HEK293 (cell line): ENCODE data around the gene SMIM36.

Experiments used
- CTCF ChIA-PET: fragments of 350-600 bp; formaldehyde crosslinking; extraction: SDS; loops from one replicate; lab custom pipeline; 2021; ENCODE audit warnings: antibody characterized with exemption; lab: Yijun Ruan, JAX
- POLR2A ChIA-PET: fragments of 300-600 bp; formaldehyde crosslinking; extraction: SDS; loops from one replicate; lab custom pipeline; 2020; ENCODE audit warnings: antibody characterized with exemption, inconsistent platforms; lab: Yijun Ruan, JAX
- H3K27ac ChIP-seq: fragments of 200-500 bp; sonication (Bioruptor generic); 2 replicates; pipeline ENCODE4 v1.5.1; 2014; ENCODE audit warnings: low read depth, low read length, control low read depth, inconsistent platforms; ENCODE audit errors: extremely low read depth
- H3K36me3 ChIP-seq, 2 experiments: fragments of 200-500 bp in 1 of 2; sonication (Bioruptor generic) in 1 of 2; 1 replicate in 1 of 2; 2 replicates in 1 of 2; pipeline ENCODE4 v1.5.1; 2014 to 2017; ENCODE audit warnings: inconsistent platforms in 2 of 2, low read length in 2 of 2; ENCODE audit not compliant: control insufficient read depth in 2 of 2, insufficient read depth in 1 of 2
- H3K4me1 ChIP-seq: fragments of 200-500 bp; sonication (Bioruptor generic); 2 replicates; pipeline ENCODE4 v1.5.1; 2014; ENCODE audit warnings: mild to moderate bottlenecking, low read length, inconsistent platforms; ENCODE audit not compliant: control insufficient read depth, insufficient read depth
- H3K4me3 ChIP-seq: 2 replicates; pipeline ENCODE4 v1.5.1; 2011; ENCODE audit warnings: low read depth, mild to moderate bottlenecking, control low read depth, low read length, moderate library complexity
- H3K9me3 ChIP-seq: fragments of 200-500 bp; sonication (Bioruptor generic); 2 replicates; pipeline ENCODE4 v1.5.1; 2014; ENCODE audit warnings: low read depth, low read length, inconsistent platforms; ENCODE audit not compliant: control insufficient read depth, insufficient read depth
- AEBP2 ChIP-seq: fragments of 450-650 bp; formaldehyde crosslinking; IDR thresholded peaks from 2 replicates; pipeline ENCODE4 v1.5.1; 2016; ENCODE audit warnings: missing biosample characterization, missing genetic modification characterization, borderline replicate concordance
- EGR2 ChIP-seq: fragments of 450-650 bp; formaldehyde crosslinking; IDR thresholded peaks from 2 replicates; pipeline ENCODE4 v1.5.1; 2016; ENCODE audit warnings: low read depth, missing biosample characterization, missing genetic modification characterization
- PRDM1 ChIP-seq: fragments of 450-650 bp; formaldehyde crosslinking; IDR thresholded peaks from 2 replicates; pipeline ENCODE4; 2016; ENCODE audit warnings: missing biosample characterization, missing genetic modification characterization
- ZBTB44 ChIP-seq: fragments of 450-650 bp; IDR thresholded peaks from 2 replicates; pipeline ENCODE4 v1.5.1; 2018; ENCODE audit warnings: missing biosample characterization, mild to moderate bottlenecking, missing genetic modification characterization
- ZBTB7A ChIP-seq: fragments of 450-650 bp; formaldehyde crosslinking; IDR thresholded peaks from 2 replicates; pipeline ENCODE4 v1.5.1; 2016; ENCODE audit warnings: low read depth, missing biosample characterization, missing genetic modification characterization
- ZNF138 ChIP-seq: fragments of 450-650 bp; formaldehyde crosslinking; IDR thresholded peaks from 2 replicates; pipeline ENCODE4 v1.5.1; 2016; ENCODE audit warnings: missing biosample characterization, missing genetic modification characterization, borderline replicate concordance
- ZNF146 ChIP-seq: fragments of 450-650 bp; formaldehyde crosslinking; IDR thresholded peaks from 2 replicates; pipeline ENCODE4 v1.5.1; 2016; ENCODE audit warnings: missing biosample characterization, missing genetic modification characterization
- ZNF155 ChIP-seq: fragments of 450-650 bp; formaldehyde crosslinking; IDR thresholded peaks from 2 replicates; pipeline ENCODE4 v1.5.1; 2016; ENCODE audit warnings: missing biosample characterization, missing genetic modification characterization
- ZNF157 ChIP-seq: fragments of 450-650 bp; formaldehyde crosslinking; IDR thresholded peaks from 2 replicates; pipeline ENCODE4 v1.5.1; 2016; ENCODE audit warnings: missing biosample characterization, missing genetic modification characterization
- ZNF18 ChIP-seq: fragments of 450-650 bp; formaldehyde crosslinking; IDR thresholded peaks from 2 replicates; pipeline ENCODE4 v1.5.1; 2016; ENCODE audit warnings: missing biosample characterization, missing genetic modification characterization
- ZNF184 ChIP-seq: fragments of 450-650 bp; IDR thresholded peaks from 2 replicates; pipeline ENCODE4 v1.5.1; 2018; ENCODE audit warnings: missing biosample characterization, mild to moderate bottlenecking, missing genetic modification characterization
- ZNF248 ChIP-seq: fragments of 450-650 bp; formaldehyde crosslinking; IDR thresholded peaks from 2 replicates; pipeline ENCODE4 v1.5.1; 2017; ENCODE audit warnings: missing biosample characterization, missing genetic modification characterization
- ZNF37A ChIP-seq: fragments of 450-650 bp; IDR thresholded peaks from 2 replicates; pipeline ENCODE4 v1.5.1; 2018; ENCODE audit warnings: missing biosample characterization, missing genetic modification characterization
- ZNF394 ChIP-seq: fragments of 450-650 bp; formaldehyde crosslinking; IDR thresholded peaks from 2 replicates; pipeline ENCODE4 v1.5.1; 2016; ENCODE audit warnings: missing biosample characterization, missing genetic modification characterization, mild to moderate bottlenecking, moderate library complexity, borderline replicate concordance
- ZNF473 ChIP-seq: fragments of 450-650 bp; formaldehyde crosslinking; IDR thresholded peaks from 2 replicates; pipeline ENCODE4 v1.5.1; 2017; ENCODE audit warnings: missing biosample characterization, missing genetic modification characterization
- ZNF513 ChIP-seq: fragments of 450-650 bp; IDR thresholded peaks from 2 replicates; pipeline ENCODE4 v1.5.1; 2018; ENCODE audit warnings: missing biosample characterization, missing genetic modification characterization
- ZNF555 ChIP-seq: fragments of 450-650 bp; formaldehyde crosslinking; conservative IDR thresholded peaks from 2 replicates; pipeline ENCODE4 v1.5.1; 2017; ENCODE audit warnings: missing biosample characterization, mild to moderate bottlenecking, missing genetic modification characterization, inconsistent platforms
- ZNF645 ChIP-seq: fragments of 450-650 bp; formaldehyde crosslinking; IDR thresholded peaks from 2 replicates; pipeline ENCODE4; 2016; ENCODE audit warnings: missing biosample characterization, missing genetic modification characterization
- ZNF777 ChIP-seq: fragments of 450-650 bp; formaldehyde crosslinking; IDR thresholded peaks from 2 replicates; pipeline ENCODE4 v1.5.1; 2017; ENCODE audit warnings: missing biosample characterization, missing genetic modification characterization, borderline replicate concordance
- ZNF830 ChIP-seq: fragments of 450-650 bp; IDR thresholded peaks from 2 replicates; pipeline ENCODE4 v1.5.0; 2018; ENCODE audit warnings: missing biosample characterization, missing genetic modification characterization, low read depth, mild to moderate bottlenecking, moderate library complexity

Gene SMIM36

GRCh38 chr17:55434721-55435120 lies 76.5 kb downstream of the SMIM36 start:
- POLR2A ChIA-PET: no interaction called here
- no peaks in the 10 kb centered on the region for H3K36me3 ChIP-seq
- no peak for TF ChIP-seq ZNF157 (tag by site-specific recombination)
- TF ChIP-seq ZNF777 (tag by site-specific recombination): no peak
- TF ChIP-seq AEBP2: no peak
- no peak for TF ChIP-seq ZNF645 (tag by site-specific recombination)
- no peak for TF ChIP-seq ZBTB7A
- TF ChIP-seq EGR2: 0 out of 2 replicates have a peak, but pooled peaks have one; percentile 6
- TF ChIP-seq ZNF473: no peak
- TF ChIP-seq ZNF184: no peak
- TF ChIP-seq ZNF37A (tag by site-specific recombination): no peak
- peaks cover 26% of the 10 kb centered on the region for H3K4me1 ChIP-seq
- H3K9me3 ChIP-seq: no peaks in the 10 kb centered on the region
- no peak overlapping the region for H3K4me3 ChIP-seq
- CTCF ChIA-PET: interaction anchor here (0.8 kb wide), 1 partner anchor 93 kb away, joined by 3 read pairs; no protein-coding TSS in a partner anchor
- no peak overlapping the region for H3K27ac ChIP-seq

GRCh38 chr17:55433629-55434422 lies 77.4 kb downstream of the SMIM36 start:
- ChIA-PET CTCF (interaction anchor here (0.6 to 1.5 kb wide), 6 partner anchors 33 to 440 kb away, joined by 3 to 6 read pairs (median 3); no protein-coding TSS in a partner anchor), POLR2A (interaction anchor here (1.0 to 1.5 kb wide), 2 partner anchors 10 to 12 kb away, joined by 3 to 6 read pairs; partner anchors contain the start of gene MMD)
- Histone ChIP-seq H3K4me1 (peaks cover 26% of the 10 kb centered on the region), H3K4me3 (no peak overlapping the region), H3K36me3 (no peaks in the 10 kb centered on the region), H3K27ac (peak overlapping the region; percentile 33; the same call in 1 of the 2 replicates), H3K9me3 (no peaks in the 10 kb centered on the region)
- peak; percentile 50 for TF ChIP-seq ZNF18 (tag by site-specific recombination)
- no peak for TF ChIP-seq ZNF555
- no peak for TF ChIP-seq ZNF146 (tag by site-specific recombination)

- Histone ChIP-seq H3K9me3 (no peaks in the 10 kb centered on the region), H3K27ac (peak overlapping the region; percentile 33; the same call in 1 of the 2 replicates), H3K36me3 (no peaks in the 10 kb centered on the region), H3K4me1 (peaks cover 26% of the 10 kb centered on the region), H3K4me3 (no peak overlapping the region)
- no peak for TF ChIP-seq ZNF138 (tag by site-specific recombination)
- 0 out of 2 replicates have a peak, but pooled peaks have one; percentile 29 for TF ChIP-seq PRDM1 (tag by site-specific recombination)
- TF ChIP-seq ZNF155 (tag by site-specific recombination): no peak
- no peak for TF ChIP-seq ZBTB44 (tag by site-specific recombination)
- TF ChIP-seq ZNF513 (tag by site-specific recombination): no peak
- no peak for TF ChIP-seq ZNF248 (tag by site-specific recombination)
- no peak for TF ChIP-seq ZNF830 (tag by site-specific recombination)
- no peak for TF ChIP-seq ZNF394 (tag by site-specific recombination)
- ChIA-PET CTCF (interaction anchor here (0.6 to 1.5 kb wide), 5 partner anchors 16 to 440 kb away, joined by 3 to 5 read pairs (median 3); no protein-coding TSS in a partner anchor), POLR2A (interaction anchor here (1.0 to 1.5 kb wide), 2 partner anchors 10 to 12 kb away, joined by 3 to 6 read pairs; partner anchors contain the start of gene MMD)
Observed at GRCh38 chr17:55433029-55433628, 78.1 kb downstream of the SMIM36 start.
